ENCODE data around the gene MACROD2.

- TF ChIP-seq ZFX (IDR thresholded peaks at IDR 0.05; ENCODE audit: borderline replicate concordance): no peak
- no peak for TF ChIP-seq CTCF (IDR thresholded peaks at IDR 0.05)
Observed at GRCh38 chr20:15342991-15343523, 1347.7 kb downstream of the MACROD2 start.
